ENCODE results near the gene ADRA1B. TPM values are rescaled to one million over a fixed set of nuclear protein-coding genes. Genes with fewer than 3 reads are reported as not detected.

Gene ADRA1B
- polyA plus RNA-seq, 1 donor from 2014 or later, result not detected

Other genes with a start within 250 kb of the ADRA1B start
- 80.0 TPM for gene TTC1, start 92.7 kb downstream of the ADRA1B start, polyA plus RNA-seq
- gene PWWP2A, start 203.0 kb downstream of the ADRA1B start, polyA plus RNA-seq, result 30.5 TPM